NCI-H524 treated with DMSO at 0.1 percent for 48 hours (cell line): ENCODE results near the gene SH3TC2.

Experiments
- DNase-seq: peaks from one replicate; lab custom pipeline; 2025; lab: John Stamatoyannopoulos, UW

The SH3TC2 gene

GRCh38 chr5:149028161-149028560 is 34.7 kb downstream of the SH3TC2 start:
- no peak for DNase-seq

- DNase-seq: no peak
Measured at GRCh38 chr5:149027636-149028035, 35.2 kb downstream of the SH3TC2 start.

- no peak for DNase-seq
Measured at GRCh38 chr5:149024943-149025342, 37.9 kb downstream of the SH3TC2 start.

GRCh38 chr5:149024477-149024876 is 38.4 kb downstream of the SH3TC2 start:
- no peak for DNase-seq

GRCh38 chr5:149022200-149022599 is 40.7 kb downstream of the SH3TC2 start:
- DNase-seq: no peak

- no peak for DNase-seq
Measured at GRCh38 chr5:149019679-149020078, 43.2 kb downstream of the SH3TC2 start.

GRCh38 chr5:149018909-149019443 is 43.9 kb downstream of the SH3TC2 start:
- DNase-seq: no peak

GRCh38 chr5:149017636-149018035 is 45.2 kb downstream of the SH3TC2 start:
- no peak for DNase-seq

GRCh38 chr5:149015561-149015960 is 47.3 kb downstream of the SH3TC2 start:
- no peak for DNase-seq

GRCh38 chr5:149015126-149015525 is 47.7 kb downstream of the SH3TC2 start:
- DNase-seq: no peak

- DNase-seq: no peak
Measured at GRCh38 chr5:149014571-149015031, 48.3 kb downstream of the SH3TC2 start.

- no peak for DNase-seq
Measured at GRCh38 chr5:149013796-149014195, 49.1 kb downstream of the SH3TC2 start.

- no peak for DNase-seq
Measured at GRCh38 chr5:149012350-149012749, 50.5 kb downstream of the SH3TC2 start.

GRCh38 chr5:149011728-149012127 is 51.1 kb downstream of the SH3TC2 start:
- no peak for DNase-seq

- no peak for DNase-seq
Measured at GRCh38 chr5:149011084-149011483, 51.8 kb downstream of the SH3TC2 start.

- DNase-seq: no peak
Measured at GRCh38 chr5:149007174-149007573, 55.7 kb downstream of the SH3TC2 start.

GRCh38 chr5:149006426-149006825 is 56.4 kb downstream of the SH3TC2 start:
- DNase-seq: no peak

GRCh38 chr5:149005077-149005892 is 57.6 kb downstream of the SH3TC2 start:
- DNase-seq: peak; percentile 20

- no peak for DNase-seq
Measured at GRCh38 chr5:149004559-149004958, 58.3 kb downstream of the SH3TC2 start.

GRCh38 chr5:149002761-149003689 is 59.8 kb downstream of the SH3TC2 start:
- no peak for DNase-seq

GRCh38 chr5:149002053-149002452 is 60.8 kb downstream of the SH3TC2 start:
- no peak for DNase-seq

- no peak for DNase-seq
Measured at GRCh38 chr5:149001162-149001561, 61.7 kb downstream of the SH3TC2 start.

GRCh38 chr5:148999741-149000140 is 63.1 kb downstream of the SH3TC2 start:
- no peak for DNase-seq
